HCT116 (cell line): Measurements from ENCODE around the gene HCRTR1. TPM values are rescaled to one million over a fixed set of nuclear protein-coding genes. Genes with fewer than 3 reads are reported as not detected.

ENCODE experiments used
- ATAC-seq: fragments of 200-7000 bp; cut with Tn5 transposase; 2 replicates; pipeline ENCODE4 v1.9.1; 2020; ENCODE audit warnings: mild to moderate bottlenecking, moderate library complexity
- BruUV-seq: library from RNA; stranded (reverse); fragments of 400-500 nt; replicated peaks from 2 replicates; lab custom pipeline; 2021; lab: Mats Ljungman, UMichigan
- CTCF ChIA-PET: fragments of 300-600 bp; sonication (Branson Sonifier 250); formaldehyde crosslinking; loops from one replicate; lab custom pipeline; 2021; ENCODE audit warnings: antibody characterized with exemption; lab: Charles Lee
- POLR2A ChIA-PET: fragments of 300-600, 350-600 bp; sonication (Branson Sonifier 250); formaldehyde crosslinking; loops from one replicate; lab custom pipeline; 2021; ENCODE audit warnings: antibody characterized with exemption; lab: Charles Lee
- RAD21 ChIA-PET, 2 experiments: fragments of 300-600 bp; sonication (Branson Sonifier 250); formaldehyde crosslinking; loops; one replicate each; lab custom pipeline; 2023; ENCODE audit warnings: low total read pairs in 2 of 2; ENCODE audit not compliant: uncharacterized antibody in 2 of 2, unreplicated experiment in 2 of 2, low non-redundant PET in 1 of 2; lab: Charles Lee
- DNase-seq: peaks from one replicate; pipeline ENCODE4 v3.0.0-alpha.2; 2010; ENCODE audit warnings: low read depth, low spot score
- H2AFZ ChIP-seq: fragments of 200-600 bp; shearing (Covaris generic), sonication (generic); 2 replicates; pipeline ENCODE4 v1.6.1; 2017; ENCODE audit warnings: low read depth, mixed run types, mixed read lengths, antibody characterized with exemption, low read length; ENCODE audit not compliant: poor library complexity, severe bottlenecking
- H3K27ac ChIP-seq: 2 replicates; pipeline ENCODE4 v1.5.1; 2012; ENCODE audit warnings: low read depth, low read length
- H3K27me3 ChIP-seq: fragments of 200-600 bp; sonication (generic); 2 replicates; pipeline ENCODE4 v1.6.1; 2016; ENCODE audit warnings: mixed run types, low read length, mixed read lengths; ENCODE audit not compliant: insufficient read depth
- H3K36me3 ChIP-seq, 2 experiments: fragments of 200-500 bp in 1 of 2; fragments of 200-600 bp in 1 of 2; sonication (Bioruptor generic) in 1 of 2; sonication (generic) in 1 of 2; 2 replicates each; pipeline versions ENCODE4 v1.5.1 to v1.6.1; 2014 to 2016; ENCODE audit warnings: low read length in 2 of 2, inconsistent platforms in 1 of 2, mixed read lengths in 1 of 2, mixed run types in 1 of 2; ENCODE audit not compliant: insufficient read depth in 2 of 2, control insufficient read depth in 1 of 2
- H3K4me1 ChIP-seq, 2 experiments: fragments of 200-600 bp in 1 of 2; sonication (generic) in 1 of 2; 2 replicates each; pipeline versions ENCODE4 v1.5.1 to v1.6.1; 2012 to 2017; ENCODE audit warnings: low read length in 2 of 2, inconsistent platforms in 1 of 2, mild to moderate bottlenecking in 1 of 2, mixed read lengths in 1 of 2, mixed run types in 1 of 2, moderate library complexity in 1 of 2; ENCODE audit not compliant: insufficient read depth in 2 of 2, control insufficient read depth in 1 of 2
- H3K4me2 ChIP-seq: fragments of 200-600 bp; sonication (generic); 2 replicates; pipeline ENCODE4 v1.6.1; 2017; ENCODE audit warnings: mixed run types, low read length, mixed read lengths
- H3K4me3 ChIP-seq, 2 experiments: fragments of 200-600 bp in 1 of 2; sonication (generic) in 1 of 2; replicated peaks in 1 of 2; 2 replicates each; pipeline ENCODE4 v1.5.1; 2011 to 2016; ENCODE audit warnings: low read length in 2 of 2, control low read depth in 1 of 2, low read depth in 1 of 2, mild to moderate bottlenecking in 1 of 2, mixed read lengths in 1 of 2, mixed run types in 1 of 2
- H3K79me2 ChIP-seq: fragments of 200-600 bp; sonication (generic); 2 replicates; pipeline ENCODE4 v1.6.1; 2017; ENCODE audit warnings: mild to moderate bottlenecking, mixed run types, low read length, moderate library complexity, mixed read lengths; ENCODE audit not compliant: insufficient read depth
- H3K9ac ChIP-seq: fragments of 200-600 bp; sonication (generic); 2 replicates; pipeline ENCODE4 v1.6.1; 2016; ENCODE audit warnings: low read length, mixed read lengths
- H3K9me2 ChIP-seq: fragments of 200-600 bp; sonication (generic), shearing (Covaris generic); 2 replicates; pipeline ENCODE4 v1.6.1; 2017; ENCODE audit warnings: mixed run types, mild to moderate bottlenecking, moderate library complexity; ENCODE audit not compliant: insufficient read depth
- H3K9me3 ChIP-seq, 2 experiments: fragments of 200-500 bp in 1 of 2; fragments of 200-600 bp in 1 of 2; sonication (Bioruptor generic) in 1 of 2; sonication (generic) in 1 of 2; 2 replicates each; pipeline ENCODE4 v1.6.1; 2014 to 2017; ENCODE audit warnings: low read length in 2 of 2, mixed read lengths in 2 of 2, inconsistent platforms in 1 of 2, low read depth in 1 of 2, mild to moderate bottlenecking in 1 of 2, mixed run types in 1 of 2, moderate library complexity in 1 of 2; ENCODE audit not compliant: control insufficient read depth in 1 of 2, insufficient read depth in 1 of 2
- H4K20me1 ChIP-seq: fragments of 200-600 bp; sonication (generic), shearing (Covaris generic); 2 replicates; pipeline ENCODE4 v1.6.1; 2017; ENCODE audit warnings: mixed run types, mild to moderate bottlenecking, moderate library complexity; ENCODE audit not compliant: insufficient read depth
- CBX3 ChIP-seq: IDR thresholded peaks from 2 replicates; pipeline ENCODE4 v1.6.1; 2012; ENCODE audit warnings: low read depth
- EGR1 ChIP-seq: IDR thresholded peaks from 2 replicates; pipeline ENCODE4 v1.6.1; 2012; ENCODE audit warnings: low read depth
- ELF1 ChIP-seq: IDR thresholded peaks from 2 replicates; pipeline ENCODE4 v1.6.1; 2012; ENCODE audit warnings: low read depth, borderline replicate concordance
- EZH2phosphoT487 ChIP-seq: fragments of 200-600 bp; IDR thresholded peaks from 2 replicates; pipeline ENCODE4 v1.6.1; 2018; ENCODE audit warnings: antibody characterized with exemption, borderline replicate concordance
- POLR2A ChIP-seq: IDR thresholded peaks from 2 replicates; pipeline ENCODE4 v1.7.0; 2011; ENCODE audit warnings: borderline replicate concordance; ENCODE audit not compliant: insufficient read depth, insufficient read length; ENCODE audit errors: extremely low read depth
- POLR2AphosphoS5 ChIP-seq: IDR thresholded peaks from 2 replicates; pipeline ENCODE4 v1.6.1; 2011; ENCODE audit warnings: mild to moderate bottlenecking, low read depth, low read length, moderate library complexity
- RAD21 ChIP-seq: IDR thresholded peaks from 2 replicates; pipeline ENCODE4 v1.6.1; 2012; ENCODE audit warnings: low read depth, mild to moderate bottlenecking
- SRF ChIP-seq: IDR thresholded peaks from 2 replicates; pipeline ENCODE4 v1.6.1; 2012; ENCODE audit warnings: low read depth
- intact Hi-C: fragments of 100-400 bp; cut with micrococcal nuclease; formaldehyde crosslinking; loops from 2 replicates; pipeline ENCODE4 v1.10.0; 2022
- total RNA-seq: library from RNA; stranded (reverse); gene quantifications from one replicate; pipeline ENCODE4 v1.2.1, GENCODE V29; 2021; ENCODE audit not compliant: unreplicated experiment

Gene HCRTR1
- total RNA-seq, 1 experiment from 2014 or later = not detected

- POLR2A ChIA-PET = interaction anchor here (1.4 kb wide), 1 partner anchor 15 kb away, joined by 3 read pairs; no protein-coding TSS in a partner anchor
- H3K9ac ChIP-seq = peak overlapping the region; percentile 86
- H4K20me1 ChIP-seq = no peaks in the 10 kb centered on the region
- CTCF ChIA-PET = interaction anchor here (1.0 to 2.5 kb wide), 3 partner anchors 11 to 155 kb away, joined by 3 to 8 read pairs (median 3); no protein-coding TSS in a partner anchor
- H3K9me2 ChIP-seq = no peaks in the 10 kb centered on the region
- RAD21 ChIA-PET = no interaction called here
- H3K27me3 ChIP-seq = no peaks in the 10 kb centered on the region
- peak overlapping the region; percentile 73 to 96 for H3K4me3 ChIP-seq
- TSS peak; percentile 58 for BruUV-seq
- intact Hi-C loops = no loop called here
- peaks cover 47% of the 10 kb centered on the region for H3K79me2 ChIP-seq
- no peaks in the 10 kb centered on the region for H3K9me3 ChIP-seq
- peak overlapping the region; percentile 96 for H3K4me2 ChIP-seq
- peak overlapping the region; percentile 92 for H3K27ac ChIP-seq
- ATAC-seq = no peak
- no peak overlapping the region for H2AFZ ChIP-seq
- TF ChIP-seq POLR2A = no peak
- no peak for TF ChIP-seq RAD21
- TF ChIP-seq CBX3 = no peak
- TF ChIP-seq ELF1 = no peak
- no peak for TF ChIP-seq EGR1
- no peak for TF ChIP-seq EZH2phosphoT487
- DNase-seq = no peak
- H3K4me1 ChIP-seq = peaks cover 49 to 78% of the 10 kb centered on the region in 2 experiments
- H3K36me3 ChIP-seq = peaks cover 0 to 10% of the 10 kb centered on the region in 2 experiments; a peak in 1 of 4 replicates
Observed at GRCh38 chr1:31576743-31577455, 40.6 kb upstream of the HCRTR1 start.

GRCh38 chr1:31577515-31578192 lies 39.8 kb upstream of the HCRTR1 start:
- peak overlapping the region; percentile 73 to 96 for H3K4me3 ChIP-seq
- ChIA-PET POLR2A (interaction anchor here (1.4 kb wide), 1 partner anchor 14 kb away, joined by 3 read pairs; no protein-coding TSS in a partner anchor), CTCF (interaction anchor here (1.0 to 2.5 kb wide), 5 partner anchors 10 to 211 kb away, joined by 3 to 8 read pairs (median 3); no protein-coding TSS in a partner anchor), RAD21 (no interaction called here)
- H3K4me1 ChIP-seq = peaks cover 52 to 81% of the 10 kb centered on the region in 2 experiments
- DNase-seq (no peak), ATAC-seq (peak; percentile 21)
- no peak overlapping the region for H2AFZ ChIP-seq
- H3K36me3 ChIP-seq = peaks cover 0 to 10% of the 10 kb centered on the region in 2 experiments; a peak in 1 of 4 replicates
- H3K9me2 ChIP-seq = no peaks in the 10 kb centered on the region
- no TSS peak for BruUV-seq
- H4K20me1 ChIP-seq = no peaks in the 10 kb centered on the region
- TF ChIP-seq SRF = no peak
- peak; percentile 34; the same call in 1 of the 2 replicates for TF ChIP-seq POLR2AphosphoS5
- peak overlapping the region; percentile 92 for H3K27ac ChIP-seq
- H3K79me2 ChIP-seq = peaks cover 50% of the 10 kb centered on the region
- intact Hi-C loops = no loop called here
- H3K4me2 ChIP-seq = peak overlapping the region; percentile 96
- H3K9me3 ChIP-seq = no peaks in the 10 kb centered on the region
- H3K27me3 ChIP-seq = no peaks in the 10 kb centered on the region
- H3K9ac ChIP-seq = peak overlapping the region; percentile 86
